CD4-positive, CD25-positive, alpha-beta regulatory T cell (primary cell): Measurements from ENCODE around the gene LILRB3. TPM values are rescaled to one million over a fixed set of nuclear protein-coding genes. Genes with fewer than 3 reads are reported as not detected.
"Not testable (repeated sequence)": the region's sequence is repeated elsewhere in the genome, so short reads cannot be mapped to it uniquely, and the experiment has no call there.

Experiments
- ATAC-seq, 2 donors: fragments of 150-1000 bp; cut with Tn5 transposase; one replicate each; pipeline ENCODE4 v1.10.0; 2021; ENCODE audit warnings: low read depth in 2 of 2, moderate number of reproducible peaks in 2 of 2, moderate library complexity in 1 of 2
- DNase-seq, 3 donors: peaks; one replicate each; pipeline versions ENCODE4 v3.0.0 to v3.0.0-alpha.2; 2012 to 2022; ENCODE audit warnings: mixed read lengths in 1 of 3
- H3K27ac ChIP-seq: one replicate; pipeline ENCODE4 v1.7.0; 2013; ENCODE audit warnings: mild to moderate bottlenecking, low read length; ENCODE audit not compliant: insufficient read depth, poor library complexity, severe bottlenecking
- H3K27me3 ChIP-seq: one replicate; pipeline ENCODE4 v1.7.0; 2013; ENCODE audit warnings: low read length; ENCODE audit not compliant: control insufficient read depth, insufficient read depth
- H3K36me3 ChIP-seq: one replicate; pipeline ENCODE4 v1.7.0; 2013; ENCODE audit warnings: mild to moderate bottlenecking, low read length, moderate library complexity; ENCODE audit not compliant: control insufficient read depth, insufficient read depth
- H3K4me1 ChIP-seq: 2 replicates; pipeline ENCODE4 v1.7.0; 2013; ENCODE audit warnings: mild to moderate bottlenecking, low read length; ENCODE audit not compliant: insufficient read depth, control insufficient read depth, poor library complexity, severe bottlenecking
- H3K4me3 ChIP-seq: one replicate; pipeline ENCODE4 v1.7.0; 2013; ENCODE audit warnings: low read depth, mild to moderate bottlenecking, low read length, moderate library complexity
- H3K9me3 ChIP-seq, 2 experiments: 1 replicate in 1 of 2; 2 replicates in 1 of 2; pipeline ENCODE4 v1.7.0; 2013; ENCODE audit warnings: low read length in 2 of 2, mild to moderate bottlenecking in 1 of 2, moderate library complexity in 1 of 2; ENCODE audit not compliant: control insufficient read depth in 2 of 2
- H3K27ac Mint-ChIP-seq, 3 donors: one replicate each; pipeline ENCODE4 v1.8.0; 2020 to 2022; ENCODE audit warnings: mild to moderate bottlenecking in 3 of 3, mixed read lengths in 3 of 3, moderate library complexity in 2 of 3
- H3K27me3 Mint-ChIP-seq: one replicate; pipeline ENCODE4 v1.8.0; 2022; ENCODE audit warnings: mild to moderate bottlenecking, mixed read lengths
- H3K36me3 Mint-ChIP-seq: one replicate; pipeline ENCODE4 v1.8.0; 2020; ENCODE audit warnings: mixed read lengths
- H3K4me1 Mint-ChIP-seq, 4 donors: one replicate each; pipeline ENCODE4 v1.8.0; 2020 to 2022; ENCODE audit warnings: mixed read lengths in 4 of 4, mild to moderate bottlenecking in 1 of 4
- H3K4me3 Mint-ChIP-seq, 4 donors: one replicate each; pipeline ENCODE4 v1.8.0; 2020 to 2022; ENCODE audit warnings: mild to moderate bottlenecking in 4 of 4, mixed read lengths in 4 of 4, moderate library complexity in 3 of 4
- H3K9me3 Mint-ChIP-seq, 7 donors: one replicate each; pipeline ENCODE4 v1.8.0; 2020 to 2022; ENCODE audit warnings: mixed read lengths in 7 of 7, mild to moderate bottlenecking in 3 of 7, moderate library complexity in 2 of 7
- polyA plus RNA-seq, 4 donors: library from polyadenylated mRNA; unstranded; fragments of 300-500 nt; fragmentation: Illumina TruSeq; gene quantifications; one replicate each; pipeline ENCODE4 v1.2.3, GENCODE V29; 2021
- total RNA-seq: library from RNA; stranded (reverse); gene quantifications from one replicate; pipeline ENCODE4 v1.2.3, GENCODE V29; 2022

Gene LILRB3
- total and polyA plus RNA-seq, 5 donors from 2014 or later, result 0.07 to 4.1 (median 0.41) TPM; not detected in 1

DNA sequence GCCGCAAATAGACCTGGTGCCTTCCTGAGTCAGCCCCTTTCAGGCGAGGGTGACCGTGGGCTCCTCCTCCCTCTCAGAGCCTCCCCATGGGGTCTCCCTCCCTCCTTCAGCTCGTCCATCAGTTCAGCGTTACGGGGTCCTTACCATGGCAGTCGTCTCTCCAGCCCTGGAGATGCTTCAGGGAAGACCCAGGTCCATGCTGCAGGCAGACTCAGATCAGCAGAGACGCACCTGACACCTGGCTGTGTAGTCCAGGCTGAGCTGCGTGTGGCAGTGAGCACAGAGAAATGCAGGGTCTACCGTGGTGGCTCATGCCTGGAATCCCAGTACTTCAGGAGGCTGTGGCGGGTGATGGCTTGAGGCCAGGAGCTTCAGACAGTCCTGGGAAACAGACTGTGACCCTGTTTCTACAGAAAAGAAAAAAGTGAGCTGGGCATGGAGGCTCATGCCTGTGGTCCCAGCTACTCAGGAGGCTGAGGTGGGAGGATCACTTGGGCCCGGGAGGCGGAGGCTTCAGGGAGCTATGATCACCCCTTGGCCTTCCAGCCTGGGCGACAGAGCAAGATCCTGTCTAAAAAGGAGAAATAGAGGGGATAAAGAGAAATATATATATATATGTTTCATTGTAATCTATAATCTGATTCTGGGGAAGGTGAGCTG lies 600 bp upstream of the LILRB3 start:
- H3K27ac Mint-ChIP-seq, result peak overlapping the region in 1 of 3 donors; percentile 60

DNA sequence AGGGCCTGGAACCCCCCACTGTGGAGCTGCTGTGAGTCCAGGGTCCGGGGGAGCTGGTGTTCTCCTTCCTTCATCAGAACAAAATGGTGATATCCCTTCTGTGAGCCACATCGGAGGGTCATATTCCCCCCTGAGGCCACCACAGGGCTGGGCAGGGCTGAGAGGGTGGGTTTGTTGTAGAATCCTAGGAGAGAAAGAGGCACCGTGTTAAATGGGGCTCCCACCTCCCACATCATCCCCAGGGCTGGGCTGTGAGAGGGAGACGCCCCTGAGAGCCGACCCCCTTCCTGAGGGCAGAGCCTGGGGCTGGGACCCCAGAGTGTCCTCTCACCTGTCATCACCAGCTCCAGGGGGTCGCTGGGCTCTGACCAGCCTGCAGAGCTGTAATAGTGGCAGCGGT lies 860 bp downstream of the LILRB3 start:
- not testable (repeated sequence) for H3K4me1 ChIP-seq, DNase-seq, H3K4me1 Mint-ChIP-seq, ATAC-seq, H3K36me3 Mint-ChIP-seq, H3K27me3 Mint-ChIP-seq, H3K9me3 ChIP-seq, H3K9me3 Mint-ChIP-seq, H3K4me3 Mint-ChIP-seq, H3K36me3 ChIP-seq, H3K27ac Mint-ChIP-seq, H3K27ac ChIP-seq, H3K4me3 ChIP-seq, H3K27me3 ChIP-seq

More for the DNA sequence above, 600 bp upstream of the LILRB3 start:
- ATAC-seq, H3K27me3 ChIP-seq, DNase-seq, H3K9me3 Mint-ChIP-seq, H3K4me3 ChIP-seq, H3K4me1 ChIP-seq, H3K27me3 Mint-ChIP-seq, H3K36me3 Mint-ChIP-seq, H3K4me3 Mint-ChIP-seq, H3K9me3 ChIP-seq, H3K4me1 Mint-ChIP-seq, H3K36me3 ChIP-seq, H3K27ac ChIP-seq: not testable (repeated sequence)

DNA sequence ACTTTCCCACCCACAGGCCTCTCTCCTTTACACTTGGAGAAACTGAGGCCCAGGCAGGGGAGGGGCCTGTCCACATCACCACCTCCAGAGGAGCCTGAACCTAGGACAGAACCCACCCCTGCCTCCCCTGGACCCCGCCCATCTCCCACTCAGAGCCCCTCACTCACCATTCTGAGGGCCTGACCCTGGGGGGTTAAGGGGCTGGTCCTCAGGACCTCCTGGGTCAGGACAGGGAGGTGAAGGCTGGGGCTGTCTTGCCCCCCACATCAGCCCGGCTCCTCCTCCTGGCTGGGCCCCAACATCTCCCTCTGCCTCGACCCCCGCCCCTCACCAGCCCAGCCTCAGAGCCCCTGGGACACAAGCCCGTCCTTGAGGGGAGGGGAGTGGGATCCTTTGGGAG lies 3.1 kb downstream of the LILRB3 start:
- H3K27ac Mint-ChIP-seq, DNase-seq, H3K27ac ChIP-seq, H3K36me3 ChIP-seq, H3K36me3 Mint-ChIP-seq, H3K27me3 ChIP-seq, ATAC-seq, H3K4me1 ChIP-seq, H3K27me3 Mint-ChIP-seq, H3K4me1 Mint-ChIP-seq, H3K9me3 Mint-ChIP-seq, H3K4me3 ChIP-seq, H3K9me3 ChIP-seq, H3K4me3 Mint-ChIP-seq: not testable (repeated sequence)

DNA sequence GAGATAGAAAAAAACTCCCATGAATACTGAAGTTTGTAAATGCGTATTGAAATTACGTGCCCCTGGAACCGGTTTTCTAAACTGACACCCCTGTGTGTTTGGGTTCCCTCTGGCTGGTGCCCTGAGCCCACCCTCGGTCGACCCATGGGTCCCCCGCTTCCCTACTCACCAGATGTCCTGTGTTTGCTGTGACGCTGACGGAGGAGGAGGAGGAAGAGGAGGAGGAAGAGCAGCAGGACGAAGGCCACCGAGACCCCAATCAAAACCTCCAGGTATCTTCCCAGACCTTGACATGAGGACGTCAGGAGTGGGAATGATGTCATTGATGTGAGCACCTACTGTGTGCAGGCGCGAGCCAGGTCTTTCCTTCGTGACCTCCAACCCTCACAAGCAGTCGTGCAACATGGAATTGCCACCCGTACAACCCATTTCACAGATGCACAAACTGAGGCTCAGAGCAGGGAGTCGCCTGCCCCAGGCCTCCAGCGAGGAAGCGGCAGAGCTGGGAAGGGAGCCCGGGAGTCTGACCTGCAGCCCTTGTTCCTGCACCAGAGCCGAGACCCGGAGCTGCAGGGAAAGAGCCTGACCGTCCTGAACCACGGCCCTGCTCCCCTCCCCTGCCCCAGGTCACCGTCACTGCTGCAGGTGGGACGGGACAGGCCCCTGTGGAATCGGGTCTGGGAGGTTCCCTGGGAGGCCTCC lies 3.7 kb downstream of the LILRB3 start:
- Mint-ChIP-seq H3K9me3 (no peaks in the 10 kb centered on the region), H3K27me3 (no peaks in the 10 kb centered on the region), H3K4me3 (no peak overlapping the region), H3K36me3 (peaks cover 4% of the 10 kb centered on the region), H3K27ac (no peak overlapping the region), H3K4me1 (peaks cover 0 to 3% (median under 1%) of the 10 kb centered on the region in 4 donors)
- Histone ChIP-seq H3K27me3 (no peaks in the 10 kb centered on the region), H3K27ac (no peak overlapping the region), H3K36me3 (no peaks in the 10 kb centered on the region), H3K4me1 (no peaks in the 10 kb centered on the region), H3K4me3 (no peak overlapping the region), H3K9me3 (no peaks in the 10 kb centered on the region)
- no peak for ATAC-seq
- DNase-seq, result no peak

DNA sequence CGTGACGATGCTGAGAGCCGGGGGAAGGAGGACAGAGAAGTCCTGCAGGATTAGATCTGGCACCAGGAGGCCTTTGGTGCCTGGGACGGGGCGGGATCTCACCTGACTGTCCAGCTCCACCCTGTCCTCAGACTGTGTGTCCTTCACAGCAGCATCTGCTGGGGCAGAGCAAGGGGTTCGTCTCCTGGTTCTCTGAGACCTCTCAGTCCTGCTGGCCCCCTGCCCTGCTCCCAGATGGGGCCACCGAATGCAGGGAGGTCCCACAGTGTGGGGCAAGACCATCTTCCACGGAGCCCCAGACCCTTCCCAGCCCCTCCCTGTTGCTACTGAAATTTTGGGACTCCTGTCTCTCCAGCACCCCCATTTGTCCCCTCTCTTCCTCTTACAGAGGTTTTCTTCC lies 4.5 kb downstream of the LILRB3 start:
- no peaks in the 10 kb centered on the region for H3K9me3 ChIP-seq
- DNase-seq (no peak), ATAC-seq (no peak)
- Mint-ChIP-seq H3K27ac (no peak overlapping the region), H3K4me1 (peaks cover 0 to 2% (median 2%) of the 10 kb centered on the region in 4 donors), H3K9me3 (no peaks in the 10 kb centered on the region), H3K36me3 (peaks cover 5% of the 10 kb centered on the region), H3K27me3 (no peaks in the 10 kb centered on the region), H3K4me3 (no peak overlapping the region)
- H3K36me3 ChIP-seq, result no peaks in the 10 kb centered on the region
- no peak overlapping the region for H3K4me3 ChIP-seq
- no peak overlapping the region for H3K27ac ChIP-seq
- H3K27me3 ChIP-seq, result no peaks in the 10 kb centered on the region
- H3K4me1 ChIP-seq, result no peaks in the 10 kb centered on the region

DNA sequence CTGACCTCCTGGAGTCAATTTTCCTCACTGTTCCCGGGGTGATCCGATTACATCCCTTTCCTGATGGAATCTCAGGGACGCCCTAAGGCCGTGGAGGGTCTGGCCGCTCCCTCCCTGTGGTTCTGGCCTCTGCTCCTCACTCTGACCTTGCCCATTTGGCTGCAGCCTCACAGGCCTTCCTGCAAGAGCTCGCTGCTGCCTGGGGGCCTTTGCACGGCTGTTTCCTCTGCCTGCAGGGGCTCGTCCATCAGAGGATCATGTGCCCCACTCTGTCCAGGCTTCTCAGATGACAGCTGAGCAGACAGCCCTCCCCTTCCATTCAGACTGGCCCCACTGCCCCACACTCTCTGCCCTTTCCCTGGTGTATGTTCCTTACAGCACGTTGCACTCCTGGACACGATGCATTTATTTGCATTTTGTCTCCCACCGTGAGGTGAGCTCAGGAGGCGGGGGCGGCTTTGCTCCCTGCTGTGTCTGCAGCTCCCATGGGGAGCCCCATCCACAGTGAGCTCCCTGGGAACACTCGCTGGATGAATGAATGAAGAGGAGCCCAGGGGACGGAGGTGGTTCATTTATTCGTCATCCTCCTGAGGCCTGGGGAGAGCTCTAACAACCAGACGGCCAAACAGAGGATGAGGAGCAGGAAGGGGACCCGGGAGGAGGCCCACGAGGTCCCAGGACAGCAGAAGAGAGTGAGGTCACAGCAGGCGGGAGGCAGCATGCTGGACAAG lies 5.1 kb downstream of the LILRB3 start:
- DNase-seq, H3K4me3 Mint-ChIP-seq, H3K27ac ChIP-seq, H3K36me3 Mint-ChIP-seq, H3K4me1 Mint-ChIP-seq, H3K27me3 Mint-ChIP-seq, H3K9me3 Mint-ChIP-seq, ATAC-seq, H3K27me3 ChIP-seq, H3K4me1 ChIP-seq, H3K9me3 ChIP-seq, H3K36me3 ChIP-seq, H3K27ac Mint-ChIP-seq, H3K4me3 ChIP-seq: not testable (repeated sequence)

DNA sequence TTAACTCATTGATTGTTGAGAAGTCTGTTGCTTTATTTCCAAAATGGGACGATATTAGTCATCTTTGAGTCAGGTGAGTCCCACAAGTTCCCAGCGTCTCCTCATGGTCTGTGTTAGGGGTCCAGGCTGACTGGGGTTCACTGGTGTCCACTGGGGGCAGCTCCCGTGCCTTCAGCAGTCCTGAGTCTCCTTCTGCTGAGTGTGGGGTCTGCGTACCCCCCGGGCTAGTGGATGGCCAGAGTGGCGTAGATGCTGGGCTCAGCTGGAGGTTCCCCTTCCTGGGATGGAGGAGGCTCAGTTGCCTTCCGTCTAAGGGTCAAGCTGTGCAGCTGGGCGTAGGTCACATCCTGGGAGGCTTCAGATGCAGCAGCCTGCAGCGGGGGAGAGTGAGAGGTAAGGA lies 5.9 kb downstream of the LILRB3 start:
- H3K9me3 ChIP-seq, result no peaks in the 10 kb centered on the region
- Mint-ChIP-seq H3K4me3 (no peak overlapping the region), H3K36me3 (peaks cover 8% of the 10 kb centered on the region), H3K9me3 (no peaks in the 10 kb centered on the region), H3K27me3 (no peaks in the 10 kb centered on the region), H3K4me1 (peaks cover 0 to 10% (median 1%) of the 10 kb centered on the region in 4 donors), H3K27ac (no peak overlapping the region)
- no peaks in the 10 kb centered on the region for H3K4me1 ChIP-seq
- no peaks in the 10 kb centered on the region for H3K36me3 ChIP-seq
- no peak for ATAC-seq
- H3K27ac ChIP-seq, result no peak overlapping the region
- DNase-seq, result no peak
- no peaks in the 10 kb centered on the region for H3K27me3 ChIP-seq
- H3K4me3 ChIP-seq, result no peak overlapping the region
